ENCODE results near the gene SIGLEC1. TPM values are rescaled to one million over a fixed set of nuclear protein-coding genes. Genes with fewer than 3 reads are reported as not detected.

SIGLEC1 gene
- total and polyA plus RNA-seq, 2 of the 4 experiments (the other 2 are of a cell fraction) = not detected

GRCh38 chr20:3686867-3687321, 25.5 kb downstream of the SIGLEC1 start (continued):
- TF ChIP-seq BHLHE40 (IDR thresholded peaks at IDR 0.05; ENCODE audit: low read depth, low read length) = no peak

- Histone ChIP-seq H3K4me1 (ENCODE audit: control insufficient read depth, insufficient read depth, low read length) (peaks cover 18% of the 10 kb centered on the region), H3K27ac (ENCODE audit: insufficient read depth, low read length) (peak overlapping the region; percentile 7; the same call in 1 of the 2 replicates), H2AK9ac (replicated peaks; ENCODE audit: low read depth, low read length, poor library complexity) (peak overlapping the region; percentile 21), H3K14ac (replicated peaks; ENCODE audit: low read depth, low read length) (0 out of 2 replicates have a peak overlapping the region, but pooled peaks have one; percentile 26), H3K9me1 (ENCODE audit: insufficient read depth, low read length) (peaks cover 17% of the 10 kb centered on the region), H3K4me3 (ENCODE audit: insufficient read depth, low read depth, low read length) (no peak overlapping the region), H2AK5ac (ENCODE audit: low read depth, low read length) (peak overlapping the region; percentile 41; the same call in 1 of the 2 replicates), H3K23ac (ENCODE audit: low read depth, low read length) (0 out of 2 replicates have a peak overlapping the region, but pooled peaks have one; percentile 8), H2BK15ac (ENCODE audit: low read depth, low read length) (no peak overlapping the region), H2BK5ac (ENCODE audit: low read depth, low read length, poor library complexity, severe bottlenecking) (peak overlapping the region; percentile 1), H3K4me2 (ENCODE audit: low read depth, low read length) (peak overlapping the region; percentile 13; the same call in 1 of the 2 replicates), H3K9me3 (ENCODE audit: control insufficient read depth, insufficient read depth, low read length) (no peaks in the 10 kb centered on the region), H2BK20ac (ENCODE audit: low read depth, low read length) (no peak overlapping the region), H4K8ac (ENCODE audit: low read depth in 2 of 2, low read length in 2 of 2) (peak overlapping the region in 1 of 2 experiments; percentile 13; a peak in 1 of 4 replicates), H3K18ac (ENCODE audit: low read depth, low read length) (peak overlapping the region; percentile 12), H2BK120ac (ENCODE audit: low read depth, low read length) (peak overlapping the region; percentile 34; the same call in 1 of the 2 replicates), H4K20me1 (ENCODE audit: insufficient read depth, low read length) (no peaks in the 10 kb centered on the region), H3K4ac (ENCODE audit: low read depth, low read length) (peak overlapping the region; percentile 38; the same call in 1 of the 2 replicates), H3K56ac (ENCODE audit: extremely low read depth, insufficient read depth, low read length) (no peak overlapping the region), H3K79me1 (ENCODE audit: low read depth in 1 of 2, low read length in 2 of 2) (no peaks in the 10 kb centered on the region), H4K5ac (ENCODE audit: low read depth, low read length) (no peak overlapping the region; the same call in 1 of the 2 replicates), H3K36me3 (ENCODE audit: control insufficient read depth, insufficient read depth, low read length) (no peaks in the 10 kb centered on the region), H2AFZ (replicated peaks; ENCODE audit: low read length, poor library complexity) (peak overlapping the region; percentile 53), H3K27me3 (ENCODE audit: control insufficient read depth, insufficient read depth, low read length) (peaks cover 2% of the 10 kb centered on the region; the same call in 1 of the 2 replicates), H3K9ac (ENCODE audit: low read depth, low read length) (no peak overlapping the region), H4K91ac (ENCODE audit: insufficient read depth, low read depth, low read length) (no peak overlapping the region)
- ATAC-seq (ENCODE audit: low read depth) (no peak), DNase-seq (no peak)
- intact Hi-C loops (cut with micrococcal nuclease) = no loop called here
- POLR2A ChIA-PET (ENCODE audit: unreplicated experiment) = no interaction called here
- in situ Hi-C loops (cut with MboI; ENCODE audit: low sequenced_read_pairs) = no loop called here
- CTCF ChIA-PET = interaction anchor here (1.5 to 2.0 kb wide), 2 partner anchors 10 to 24 kb away, joined by 3 to 9 read pairs; no protein-coding TSS in a partner anchor
- no TSS peak for BruUV-seq (replicated peaks)
- dilution Hi-C loops (cut with HindIII; ENCODE audit: low sequenced_read_pairs, unreplicated experiment) = no loop called here
- TF ChIP-seq NFE2L2 (IDR thresholded peaks at IDR 0.05; ENCODE audit: low read depth, low read length) = no peak
- no peak for TF ChIP-seq RAD21 (IDR thresholded peaks at IDR 0.05; ENCODE audit: low read length)
- TF ChIP-seq RFX5 (IDR thresholded peaks at IDR 0.05; ENCODE audit: low read depth, low read length) = no peak
- TF ChIP-seq POLR2A (IDR thresholded peaks at IDR 0.05; ENCODE audit: low read depth, low read length) = no peak
- no peak for TF ChIP-seq CTCF (conservative IDR thresholded peaks at IDR 0.05; ENCODE audit: low read depth, low read length)
- TF ChIP-seq MAFK (IDR thresholded peaks at IDR 0.05; ENCODE audit: low read depth, low read length) = no peak
- no peak for TF ChIP-seq FOS (IDR thresholded peaks at IDR 0.05; ENCODE audit: low read depth, low read length)
- TF ChIP-seq RCOR1 (IDR thresholded peaks at IDR 0.05; ENCODE audit: insufficient replicate concordance, low read length) = no peak
- TF ChIP-seq CHD1 (IDR thresholded peaks at IDR 0.05; ENCODE audit: low read depth, low read length) = no peak
- TF ChIP-seq, protein P1, sequence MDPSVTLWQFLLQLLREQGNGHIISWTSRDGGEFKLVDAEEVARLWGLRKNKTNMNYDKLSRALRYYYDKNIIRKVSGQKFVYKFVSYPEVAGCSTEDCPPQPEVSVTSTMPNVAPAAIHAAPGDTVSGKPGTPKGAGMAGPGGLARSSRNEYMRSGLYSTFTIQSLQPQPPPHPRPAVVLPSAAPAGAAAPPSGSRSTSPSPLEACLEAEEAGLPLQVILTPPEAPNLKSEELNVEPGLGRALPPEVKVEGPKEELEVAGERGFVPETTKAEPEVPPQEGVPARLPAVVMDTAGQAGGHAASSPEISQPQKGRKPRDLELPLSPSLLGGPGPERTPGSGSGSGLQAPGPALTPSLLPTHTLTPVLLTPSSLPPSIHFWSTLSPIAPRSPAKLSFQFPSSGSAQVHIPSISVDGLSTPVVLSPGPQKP (IDR thresholded peaks at IDR 0.05; ENCODE audit: borderline replicate concordance, low read depth, low read length) = no peak
- TF ChIP-seq BHLHE40 (IDR thresholded peaks at IDR 0.05; ENCODE audit: low read depth, low read length) = no peak
- no peak for TF ChIP-seq CEBPB (IDR thresholded peaks at IDR 0.05; ENCODE audit: low read depth, low read length)
- TF ChIP-seq, protein P2, sequence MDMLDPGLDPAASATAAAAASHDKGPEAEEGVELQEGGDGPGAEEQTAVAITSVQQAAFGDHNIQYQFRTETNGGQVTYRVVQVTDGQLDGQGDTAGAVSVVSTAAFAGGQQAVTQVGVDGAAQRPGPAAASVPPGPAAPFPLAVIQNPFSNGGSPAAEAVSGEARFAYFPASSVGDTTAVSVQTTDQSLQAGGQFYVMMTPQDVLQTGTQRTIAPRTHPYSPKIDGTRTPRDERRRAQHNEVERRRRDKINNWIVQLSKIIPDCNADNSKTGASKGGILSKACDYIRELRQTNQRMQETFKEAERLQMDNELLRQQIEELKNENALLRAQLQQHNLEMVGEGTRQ (IDR thresholded peaks at IDR 0.05; ENCODE audit: low read depth, low read length) = no peak
- no peak for TF ChIP-seq SMC3 (IDR thresholded peaks at IDR 0.05; ENCODE audit: low read depth, low read length)
- WGBS, 2 experiments (ENCODE audit: extremely low coverage in 2 of 2, insufficient read length in 1 of 2) = 50% methylated on average over 1 of the region's 7 CpGs; no CpG with 5 or more reads in 1 of the 2 experiments
These were observed 26.0 kb downstream of the SIGLEC1 start for GRCh38 chr20:3686421-3686820.

All from IMR-90 (cell line).